Nephron progenitor cell (in vitro differentiated cells): ENCODE data around the gene TTLL11.

Experiments used
- DNase-seq: peaks from one replicate; pipeline ENCODE4 v3.0.0; 2021
- H3K27ac Mint-ChIP-seq: 2 replicates; pipeline ENCODE4 v1.8.0; 2021; ENCODE audit warnings: mild to moderate bottlenecking, moderate library complexity, mixed read lengths
- H3K27me3 Mint-ChIP-seq: 2 replicates; pipeline ENCODE4 v1.8.0; 2021; ENCODE audit warnings: mild to moderate bottlenecking, low read depth, mixed read lengths; ENCODE audit not compliant: poor library complexity
- H3K36me3 Mint-ChIP-seq: 2 replicates; pipeline ENCODE4 v1.8.0; 2021; ENCODE audit warnings: low read depth, mixed read lengths
- H3K4me1 Mint-ChIP-seq: 2 replicates; pipeline ENCODE4 v1.8.0; 2021; ENCODE audit warnings: mixed read lengths
- H3K4me3 Mint-ChIP-seq: 2 replicates; pipeline ENCODE4 v1.8.0; 2021; ENCODE audit warnings: mild to moderate bottlenecking, moderate library complexity, mixed read lengths
- H3K9me3 Mint-ChIP-seq: 2 replicates; pipeline ENCODE4 v1.8.0; 2021; ENCODE audit warnings: mild to moderate bottlenecking, moderate library complexity, mixed read lengths
- CTCF ChIP-seq: fragments of 200-600 bp; sonication (generic); IDR thresholded peaks from 2 replicates; pipeline ENCODE4 v1.5.0; 2021; ENCODE audit warnings: antibody characterized with exemption

The TTLL11 gene

DNA sequence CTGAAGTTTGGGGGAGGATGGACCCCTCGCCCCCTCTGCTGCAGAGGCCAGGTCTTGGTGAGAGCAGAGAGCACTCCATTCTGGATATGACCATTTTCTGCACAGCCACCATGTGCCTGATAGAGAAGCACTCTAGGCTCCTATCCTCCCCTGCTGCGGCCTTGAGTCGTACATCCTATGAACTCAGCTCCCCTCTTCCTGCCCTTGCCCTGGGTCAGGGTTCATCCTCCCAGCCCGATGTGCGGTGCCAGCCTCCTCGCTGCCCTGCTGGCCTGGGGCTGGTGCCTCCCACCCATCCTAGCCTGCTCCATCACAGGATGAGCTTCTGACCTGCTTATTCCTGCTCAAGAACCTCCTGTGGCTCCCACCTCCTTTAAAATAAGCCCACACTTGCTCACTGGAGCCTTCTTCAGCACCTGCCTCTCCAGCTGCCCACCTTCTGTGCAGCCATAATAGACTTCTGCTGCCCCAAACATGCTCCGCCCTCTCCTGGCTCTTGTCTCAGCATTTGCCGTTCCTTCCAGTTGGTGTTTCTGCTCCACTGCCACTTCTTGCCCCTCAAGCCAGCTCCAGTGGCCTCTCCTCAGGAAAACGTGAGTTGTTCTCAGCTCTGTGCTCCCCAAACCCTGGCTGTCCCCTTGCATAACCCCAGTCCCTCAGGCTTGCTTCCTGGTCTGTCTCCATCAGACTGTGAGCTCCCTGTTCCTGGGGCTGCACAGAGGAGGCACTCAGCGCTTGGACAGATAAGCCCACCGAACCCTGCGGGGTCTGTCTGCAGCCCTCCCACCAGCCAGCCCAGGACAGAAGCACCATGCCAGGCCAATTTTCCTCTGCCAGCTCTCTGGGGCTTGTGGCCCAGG is 22.3 kb upstream of the TTLL11 start:
- Mint-ChIP-seq H3K4me3 (no peak overlapping the region), H3K27ac (no peak overlapping the region), H3K4me1 (no peaks in the 10 kb centered on the region), H3K9me3 (no peaks in the 10 kb centered on the region), H3K36me3 (no peaks in the 10 kb centered on the region), H3K27me3 (peaks cover 30% of the 10 kb centered on the region)
- DNase-seq, result no peak
- no peak for TF ChIP-seq CTCF

DNA sequence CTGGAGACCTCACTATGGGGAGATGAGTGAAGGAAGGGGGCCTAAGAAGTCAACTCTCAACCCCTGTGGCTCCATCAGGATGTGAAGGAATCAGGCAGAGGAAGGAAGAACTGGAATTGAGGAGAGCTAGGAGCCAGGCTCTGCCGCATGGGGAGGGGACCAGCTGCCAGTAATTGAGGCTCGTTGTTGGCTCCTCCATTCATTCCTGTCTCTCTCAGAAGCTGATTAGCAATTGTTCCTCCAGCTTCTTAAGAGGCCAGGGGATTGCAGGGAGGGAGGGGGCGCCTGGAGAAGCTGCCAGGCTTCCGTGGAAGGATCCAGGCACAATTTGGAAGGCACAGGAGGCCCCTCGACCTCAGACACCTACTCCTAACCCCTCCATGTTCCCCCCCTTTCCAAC is 20.5 kb upstream of the TTLL11 start:
- peaks cover 30% of the 10 kb centered on the region for H3K27me3 Mint-ChIP-seq
- TF ChIP-seq CTCF, result no peak
- H3K27ac Mint-ChIP-seq, result no peak overlapping the region
- no peaks in the 10 kb centered on the region for H3K36me3 Mint-ChIP-seq
- no peak for DNase-seq
- no peak overlapping the region for H3K4me3 Mint-ChIP-seq
- no peaks in the 10 kb centered on the region for H3K9me3 Mint-ChIP-seq
- H3K4me1 Mint-ChIP-seq, result no peaks in the 10 kb centered on the region

DNA sequence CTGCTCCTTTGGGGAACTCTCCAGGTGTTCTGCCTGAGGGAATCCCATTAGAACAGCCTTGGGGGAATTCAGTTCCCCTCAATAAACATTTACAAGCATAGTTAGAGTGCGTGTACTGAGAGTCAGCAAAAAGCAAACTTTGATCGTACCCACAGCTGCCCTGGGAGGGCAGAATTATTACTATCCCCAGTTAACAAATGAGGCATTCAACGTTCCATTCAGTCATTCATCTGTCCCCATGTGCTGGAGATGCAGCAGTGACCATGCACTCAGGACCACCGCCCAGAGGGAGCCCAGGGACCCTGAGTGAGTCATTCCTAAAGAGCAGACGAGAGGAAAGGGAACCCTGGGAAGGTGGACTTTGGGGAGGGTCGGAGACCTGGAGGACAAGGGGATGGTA is 19.1 kb upstream of the TTLL11 start:
- Mint-ChIP-seq H3K9me3 (no peaks in the 10 kb centered on the region), H3K27ac (no peak overlapping the region), H3K4me3 (no peak overlapping the region)

GRCh38 chr9:122111413-122112085 is 18.4 kb upstream of the TTLL11 start:
- Mint-ChIP-seq H3K27me3 (peaks cover 36% of the 10 kb centered on the region), H3K27ac (no peak overlapping the region), H3K9me3 (no peaks in the 10 kb centered on the region), H3K36me3 (no peaks in the 10 kb centered on the region), H3K4me1 (no peaks in the 10 kb centered on the region), H3K4me3 (no peak overlapping the region)
- TF ChIP-seq CTCF, result no peak
- DNase-seq, result no peak

More for the DNA sequence above, 19.1 kb upstream of the TTLL11 start:
- DNase-seq, result no peak
- H3K27me3 Mint-ChIP-seq, result peaks cover 36% of the 10 kb centered on the region
- TF ChIP-seq CTCF, result no peak
- no peaks in the 10 kb centered on the region for H3K4me1 Mint-ChIP-seq
- no peaks in the 10 kb centered on the region for H3K36me3 Mint-ChIP-seq

DNA sequence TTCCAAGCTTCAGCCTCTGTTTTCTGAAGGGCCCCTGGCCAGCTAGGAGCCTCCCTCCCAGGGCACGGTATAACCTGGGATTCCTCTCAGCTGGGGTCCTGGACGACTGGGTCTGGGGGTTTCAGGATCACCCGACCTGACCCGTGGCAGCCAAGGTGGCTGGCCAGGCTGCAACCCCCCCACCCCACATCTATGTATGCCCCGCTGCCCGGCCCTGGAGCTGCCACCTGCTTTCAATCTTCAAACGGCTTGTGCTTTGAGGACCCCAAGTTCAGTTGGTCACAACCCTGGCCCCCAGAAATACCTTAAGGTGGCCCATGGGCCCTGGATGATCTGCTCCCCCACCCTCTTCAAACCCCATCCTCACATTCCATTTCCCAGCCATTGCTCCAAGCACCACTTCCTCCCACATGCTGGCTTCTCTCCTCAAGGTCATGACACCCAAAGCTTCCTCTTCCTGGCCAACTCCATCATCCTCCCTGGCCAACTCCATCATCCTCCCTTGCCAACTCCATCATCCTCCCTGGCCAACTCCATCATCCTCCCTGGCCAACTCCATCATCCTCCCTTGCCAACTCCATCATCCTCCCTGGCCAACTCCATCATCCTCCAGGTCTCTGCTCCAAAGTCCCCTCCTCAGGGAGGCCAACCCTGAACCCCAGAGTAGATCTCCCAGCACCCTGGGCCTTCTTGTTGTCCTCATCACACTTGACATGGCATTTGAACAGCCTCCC is 17.2 kb upstream of the TTLL11 start:
- Mint-ChIP-seq H3K4me3 (no peak overlapping the region), H3K27ac (no peak overlapping the region)

More for the DNA sequence above, 17.2 kb upstream of the TTLL11 start:
- Mint-ChIP-seq H3K9me3 (no peaks in the 10 kb centered on the region), H3K4me1 (no peaks in the 10 kb centered on the region), H3K36me3 (no peaks in the 10 kb centered on the region), H3K27me3 (peaks cover 29% of the 10 kb centered on the region)
- no peak for DNase-seq
- TF ChIP-seq CTCF, result no peak
